Upper lobe of left lung (tissue), 4 donors: Measurements from ENCODE around the gene DDIAS.

Experiments
- CTCF ChIP-seq, 6 experiments: fragments of 450-650 bp in 4 of 6; fragments of 200-600 bp in 2 of 6; sonication (generic) in 2 of 6; IDR thresholded peaks; one replicate each; pipeline ENCODE4 v1.5.1; 2016 to 2019; ENCODE audit warnings: antibody characterized with exemption in 6 of 6
- EP300 ChIP-seq, 4 donors: sonication (generic); formaldehyde crosslinking; IDR thresholded peaks; one replicate each; pipeline ENCODE4 v1.5.1; 2017; ENCODE audit warnings: antibody characterized with exemption in 4 of 4, control low read depth in 2 of 4
- POLR2A ChIP-seq, 4 donors: fragments of 450-650 bp; IDR thresholded peaks; one replicate each; pipeline ENCODE4 v1.5.1; 2016 to 2017; ENCODE audit warnings: antibody characterized with exemption in 4 of 4, mild to moderate bottlenecking in 2 of 4
- POLR2AphosphoS5 ChIP-seq, 2 donors: sonication (generic); formaldehyde crosslinking; IDR thresholded peaks; one replicate each; pipeline ENCODE4 v1.5.1; 2017; ENCODE audit warnings: antibody characterized with exemption in 2 of 2

- TF ChIP-seq CTCF (IDR thresholded peaks at IDR 0.05) (no peak), POLR2A (IDR thresholded peaks at IDR 0.05) (no peak), POLR2AphosphoS5 (IDR thresholded peaks at IDR 0.05) (no peak), EP300 (IDR thresholded peaks at IDR 0.05) (no peak)
Observed at GRCh38 chr11:82892611-82893169, 8.8 kb upstream of the DDIAS start.
